ENCODE results near the gene ITSN2. TPM values are rescaled to one million over a fixed set of nuclear protein-coding genes. Genes with fewer than 3 reads are reported as not detected.

ITSN2 gene
- total RNA-seq, 6 experiments from 2014 or later = 22.6 to 34.1 (median 28.9) TPM

DNA sequence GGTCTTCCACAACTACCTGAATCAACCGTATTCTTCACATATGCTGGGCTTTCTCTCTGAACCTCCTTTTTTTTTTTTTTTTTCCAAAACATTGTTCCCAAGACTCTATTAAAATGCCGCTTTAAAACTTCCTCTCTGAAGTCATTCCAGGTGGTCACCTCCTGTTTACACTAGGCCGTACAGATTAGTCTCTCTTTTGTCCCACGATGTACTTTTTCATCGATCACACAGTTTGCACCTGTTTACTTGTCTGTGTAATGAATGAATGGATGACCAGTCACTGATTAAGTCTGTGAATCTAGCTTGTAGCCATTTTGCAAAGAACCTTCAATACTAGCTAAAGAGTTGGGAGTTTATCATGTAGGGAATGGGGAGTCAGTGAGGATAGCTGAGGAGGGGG lies 202.2 kb downstream of the ITSN2 start:
- H3K27me3 ChIP-seq = no peaks in the 10 kb centered on the region
- WGBS (ENCODE audit: insufficient coverage, low coverage, low lambda C conversion rate, missing lambda C conversion rate) = 65% methylated on average over 5 of the region's 5 CpGs
- peaks cover 0 to 3% (median 0%) of the 10 kb centered on the region in 4 donors for H3K4me1 ChIP-seq
- DNase-seq (no peak), ATAC-seq (no peak)
- TF ChIP-seq POLR2A (IDR thresholded peaks at IDR 0.05) = no peak
- TF ChIP-seq, protein P1, sequence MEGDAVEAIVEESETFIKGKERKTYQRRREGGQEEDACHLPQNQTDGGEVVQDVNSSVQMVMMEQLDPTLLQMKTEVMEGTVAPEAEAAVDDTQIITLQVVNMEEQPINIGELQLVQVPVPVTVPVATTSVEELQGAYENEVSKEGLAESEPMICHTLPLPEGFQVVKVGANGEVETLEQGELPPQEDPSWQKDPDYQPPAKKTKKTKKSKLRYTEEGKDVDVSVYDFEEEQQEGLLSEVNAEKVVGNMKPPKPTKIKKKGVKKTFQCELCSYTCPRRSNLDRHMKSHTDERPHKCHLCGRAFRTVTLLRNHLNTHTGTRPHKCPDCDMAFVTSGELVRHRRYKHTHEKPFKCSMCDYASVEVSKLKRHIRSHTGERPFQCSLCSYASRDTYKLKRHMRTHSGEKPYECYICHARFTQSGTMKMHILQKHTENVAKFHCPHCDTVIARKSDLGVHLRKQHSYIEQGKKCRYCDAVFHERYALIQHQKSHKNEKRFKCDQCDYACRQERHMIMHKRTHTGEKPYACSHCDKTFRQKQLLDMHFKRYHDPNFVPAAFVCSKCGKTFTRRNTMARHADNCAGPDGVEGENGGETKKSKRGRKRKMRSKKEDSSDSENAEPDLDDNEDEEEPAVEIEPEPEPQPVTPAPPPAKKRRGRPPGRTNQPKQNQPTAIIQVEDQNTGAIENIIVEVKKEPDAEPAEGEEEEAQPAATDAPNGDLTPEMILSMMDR (IDR thresholded peaks at IDR 0.05) = no peak
- no peak overlapping the region for H3K4me3 ChIP-seq
- no peaks in the 10 kb centered on the region for H3K9me3 ChIP-seq
- H3K36me3 ChIP-seq = no peaks in the 10 kb centered on the region
- no peak overlapping the region for H3K27ac ChIP-seq
- intact Hi-C loops (cut with DNase I) = no loop called here

DNA sequence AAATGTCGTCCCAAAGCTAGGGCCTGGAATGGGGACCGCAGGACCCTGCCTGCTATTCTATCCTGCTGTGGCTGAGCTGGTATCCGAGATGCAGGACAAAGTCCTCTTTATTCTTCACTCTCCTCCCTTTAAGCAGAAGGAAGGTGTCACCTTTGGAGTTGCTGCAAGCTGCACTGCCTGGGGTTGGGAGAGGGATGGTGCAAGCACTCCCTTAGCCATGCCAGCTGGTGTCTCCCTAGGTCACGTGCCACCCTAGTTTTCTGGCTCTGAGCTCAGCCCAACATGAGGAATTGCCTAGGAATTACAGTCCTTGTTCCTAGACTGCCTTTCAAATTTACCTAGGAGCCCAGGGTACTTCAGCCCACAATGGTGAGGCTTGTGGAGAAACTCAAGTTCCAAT lies 206.9 kb downstream of the ITSN2 start:
- H3K36me3 ChIP-seq = no peaks in the 10 kb centered on the region
- intact Hi-C loops (cut with DNase I) = no loop called here
- no peak for TF ChIP-seq POLR2A (IDR thresholded peaks at IDR 0.05)
- TF ChIP-seq, protein P1 (IDR thresholded peaks at IDR 0.05) = no peak
- WGBS (ENCODE audit: insufficient coverage, low coverage, low lambda C conversion rate, missing lambda C conversion rate) = 100% methylated on average over 1 of the region's 4 CpGs
- H3K4me3 ChIP-seq = no peak overlapping the region
- DNase-seq (no peak), ATAC-seq (peak in 1 of 4 donors; percentile 58)
- H3K27me3 ChIP-seq = no peaks in the 10 kb centered on the region
- peaks cover 0 to 15% (median 0%) of the 10 kb centered on the region in 4 donors for H3K4me1 ChIP-seq
- no peaks in the 10 kb centered on the region for H3K9me3 ChIP-seq
- no peak overlapping the region for H3K27ac ChIP-seq

Small RNAs within 50 kb of the gene (small RNA-seq; reads per million reads assigned to genes)
- 0 reads per million in 2 experiments for gene HMGN2P20
- gene RF00602 = 0 reads per million in 2 experiments

Other genes starting within 250 kb of the ITSN2 start
- gene PFN4, start 237.2 kb downstream of the ITSN2 start, total RNA-seq = under 1 TPM in 4 of 6 experiments, not detected in 2; 0.22 to 0.66 (median 0.30) TPM
- 1 to 10 TPM; 2.8 to 4.6 (median 3.7) TPM for gene FAM228B, start 237.1 kb downstream of the ITSN2 start, total RNA-seq
- under 1 TPM in 3 of 6 experiments, not detected in 3; 0.12 to 0.22 (median 0.18) TPM for gene FAM228A, start 185.5 kb downstream of the ITSN2 start, total RNA-seq
- gene NCOA1, start 130.7 kb upstream of the ITSN2 start, total RNA-seq = 10 to 100 TPM; 13.5 to 18.9 (median 16.4) TPM

Data from right lobe of liver (tissue), 6 donors.